NCI-H446 (cell line): ENCODE data around the gene PRLR.
A peak's percentile ranks its signal among the peaks of the same experiment; 100 is the strongest.
"Not testable (repeated sequence)": the region's sequence is repeated elsewhere in the genome, so short reads cannot be mapped to it uniquely, and the experiment has no call there.

Experiments used
- DNase-seq, 2 experiments: peaks; one replicate each; lab custom pipeline; 2025; lab: John Stamatoyannopoulos, UW

Gene PRLR

GRCh38 chr5:35230038-35230611 is at the start of gene PRLR:
Gene PRLR, minus strand, starts transcription at chr5:35230487. Its CDS starts 140,867 bp downstream, at chr5:35089620.
- peak in 1 of 2 experiments; percentile 56 for DNase-seq

GRCh38 chr5:35274839-35275509 is 44.7 kb upstream of the PRLR start:
- DNase-seq, result no peak

GRCh38 chr5:35269006-35269405 is 38.7 kb upstream of the PRLR start:
- DNase-seq, result no peak

GRCh38 chr5:35266276-35266675 is 36.0 kb upstream of the PRLR start:
- no peak for DNase-seq

GRCh38 chr5:35264509-35264908 is 34.2 kb upstream of the PRLR start:
- DNase-seq, result no peak

- no peak for DNase-seq
Observed at GRCh38 chr5:35263266-35263877, 33.1 kb upstream of the PRLR start.

- DNase-seq, result no peak
Observed at GRCh38 chr5:35253582-35253981, 23.3 kb upstream of the PRLR start.

- DNase-seq, result no peak
Observed at GRCh38 chr5:35252963-35253362, 22.7 kb upstream of the PRLR start.

GRCh38 chr5:35248843-35249780 is 18.8 kb upstream of the PRLR start:
- DNase-seq, result no peak

GRCh38 chr5:35247648-35248034 is 17.4 kb upstream of the PRLR start:
- DNase-seq, result peak; percentile 98 to 99

GRCh38 chr5:35246900-35247647 is 16.8 kb upstream of the PRLR start:
- DNase-seq, result peak; percentile 98 to 99

- DNase-seq, result peak in 1 of 2 experiments; percentile 56
Observed at GRCh38 chr5:35246411-35246810, 16.1 kb upstream of the PRLR start.

- not testable (repeated sequence) for DNase-seq
Observed at GRCh38 chr5:35245371-35245770, 15.1 kb upstream of the PRLR start.

- no peak for DNase-seq
Observed at GRCh38 chr5:35244171-35244570, 13.9 kb upstream of the PRLR start.

- no peak for DNase-seq
Observed at GRCh38 chr5:35242702-35243258, 12.5 kb upstream of the PRLR start.

- no peak for DNase-seq
Observed at GRCh38 chr5:35240892-35241291, 10.6 kb upstream of the PRLR start.

- DNase-seq, result no peak
Observed at GRCh38 chr5:35239911-35240610, 9.8 kb upstream of the PRLR start.

- no peak for DNase-seq
Observed at GRCh38 chr5:35239476-35239875, 9.2 kb upstream of the PRLR start.

GRCh38 chr5:35237580-35238376 is 7.5 kb upstream of the PRLR start:
- DNase-seq, result no peak

- no peak for DNase-seq
Observed at GRCh38 chr5:35236770-35237169, 6.5 kb upstream of the PRLR start.
